ENCODE data around the gene JADE3.

DNA sequence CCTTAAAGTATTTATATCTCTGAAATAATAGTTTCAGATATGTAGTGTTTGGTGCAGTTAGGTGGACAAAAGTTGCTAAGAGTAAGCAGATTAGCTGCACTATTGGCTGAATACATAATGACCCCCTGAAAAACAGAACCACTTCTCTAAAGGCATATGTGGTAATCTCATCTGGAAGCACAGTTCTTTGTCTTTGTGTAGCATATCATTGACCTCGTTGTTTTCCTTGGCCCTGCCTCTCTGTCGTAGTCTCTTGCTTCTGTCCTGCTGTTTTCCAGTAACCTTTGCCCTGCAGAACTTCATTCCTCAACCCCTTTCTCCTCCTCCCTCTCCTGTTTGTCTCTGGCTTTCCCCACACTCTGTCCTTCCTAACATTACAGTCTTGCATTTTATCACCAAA, 41.4 kb downstream of the JADE3 start:
- TF ChIP-seq, protein P1, sequence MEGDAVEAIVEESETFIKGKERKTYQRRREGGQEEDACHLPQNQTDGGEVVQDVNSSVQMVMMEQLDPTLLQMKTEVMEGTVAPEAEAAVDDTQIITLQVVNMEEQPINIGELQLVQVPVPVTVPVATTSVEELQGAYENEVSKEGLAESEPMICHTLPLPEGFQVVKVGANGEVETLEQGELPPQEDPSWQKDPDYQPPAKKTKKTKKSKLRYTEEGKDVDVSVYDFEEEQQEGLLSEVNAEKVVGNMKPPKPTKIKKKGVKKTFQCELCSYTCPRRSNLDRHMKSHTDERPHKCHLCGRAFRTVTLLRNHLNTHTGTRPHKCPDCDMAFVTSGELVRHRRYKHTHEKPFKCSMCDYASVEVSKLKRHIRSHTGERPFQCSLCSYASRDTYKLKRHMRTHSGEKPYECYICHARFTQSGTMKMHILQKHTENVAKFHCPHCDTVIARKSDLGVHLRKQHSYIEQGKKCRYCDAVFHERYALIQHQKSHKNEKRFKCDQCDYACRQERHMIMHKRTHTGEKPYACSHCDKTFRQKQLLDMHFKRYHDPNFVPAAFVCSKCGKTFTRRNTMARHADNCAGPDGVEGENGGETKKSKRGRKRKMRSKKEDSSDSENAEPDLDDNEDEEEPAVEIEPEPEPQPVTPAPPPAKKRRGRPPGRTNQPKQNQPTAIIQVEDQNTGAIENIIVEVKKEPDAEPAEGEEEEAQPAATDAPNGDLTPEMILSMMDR (optimal IDR thresholded peaks at IDR 0.05 in 1 of 3, IDR thresholded peaks at IDR 0.05 in 1 of 3, conservative IDR thresholded peaks at IDR 0.05 in 1 of 3; ENCODE audit: extremely low read depth in 1 of 3, insufficient read depth in 2 of 3, low read length in 3 of 3) = no peak
- TF ChIP-seq EZH2 (IDR thresholded peaks at IDR 0.05; ENCODE audit: low read length) = no peak

Measured in keratinocyte (primary cell).